SK-N-SH (cell line): ENCODE results near the gene ITSN1. TPM values are rescaled to one million over a fixed set of nuclear protein-coding genes. Genes with fewer than 3 reads are reported as not detected.

Source experiments
- CTCF ChIA-PET: fragments of 300-600, 350-600 bp; formaldehyde crosslinking; extraction: SDS; loops from one replicate; lab custom pipeline; 2021; lab: Yijun Ruan, JAX
- POLR2A ChIA-PET: fragments of 350-600 bp; sonication (Branson Sonifier 250); formaldehyde crosslinking; extraction: SDS; loops from one replicate; lab custom pipeline; 2020; ENCODE audit warnings: antibody characterized with exemption, inconsistent platforms; lab: Yijun Ruan, JAX
- DNase-seq: peaks from one replicate; pipeline ENCODE4 v3.0.0; 2012
- H2AFZ ChIP-seq: fragments of 200-600 bp; sonication (generic); 2 replicates; pipeline ENCODE4 v1.8.1; 2016; ENCODE audit warnings: antibody characterized with exemption, mild to moderate bottlenecking, low read depth
- H3F3A ChIP-seq: fragments of 200-600 bp; sonication (generic); replicated peaks from 2 replicates; pipeline ENCODE3; 2016; ENCODE audit warnings: antibody characterized with exemption, mild to moderate bottlenecking; ENCODE audit not compliant: insufficient read depth
- H3K27ac ChIP-seq, 2 experiments: fragments of 200-500 bp in 1 of 2; fragments of 200-600 bp in 1 of 2; sonication (Bioruptor generic) in 1 of 2; sonication (generic), shearing (Covaris generic) in 1 of 2; 2 replicates each; pipeline versions ENCODE4 v1.5.1 to v1.6.1; 2014 to 2016; ENCODE audit warnings: low read depth in 2 of 2, inconsistent platforms in 1 of 2, low read length in 1 of 2, mild to moderate bottlenecking in 1 of 2, mixed read lengths in 1 of 2
- H3K27me3 ChIP-seq: fragments of 200-600 bp; sonication (generic), shearing (Covaris generic); 2 replicates; pipeline ENCODE4 v1.6.1; 2016; ENCODE audit warnings: mixed run types; ENCODE audit not compliant: insufficient read depth
- H3K36me3 ChIP-seq, 2 experiments: fragments of 200-500 bp in 1 of 2; fragments of 200-600 bp in 1 of 2; sonication (Bioruptor generic) in 1 of 2; sonication (generic) in 1 of 2; replicated peaks in 1 of 2; 2 replicates each; pipeline versions ENCODE3 to v1.5.1; 2014 to 2016; ENCODE audit warnings: low read length in 1 of 2, mild to moderate bottlenecking in 1 of 2; ENCODE audit not compliant: insufficient read depth in 2 of 2, control insufficient read depth in 1 of 2
- H3K4me1 ChIP-seq, 2 experiments: fragments of 200-500 bp in 1 of 2; fragments of 200-600 bp in 1 of 2; sonication (Bioruptor generic) in 1 of 2; sonication (generic), shearing (Covaris generic) in 1 of 2; 2 replicates each; pipeline versions ENCODE4 v1.5.1 to v1.6.1; 2014 to 2016; ENCODE audit warnings: low read depth in 1 of 2, low read length in 1 of 2, mixed run types in 1 of 2; ENCODE audit not compliant: insufficient read depth in 2 of 2, control insufficient read depth in 1 of 2
- H3K4me2 ChIP-seq: fragments of 200-600 bp; sonication (generic), shearing (Covaris generic); 2 replicates; pipeline ENCODE4 v1.6.1; 2017; ENCODE audit warnings: mixed run types
- H3K4me3 ChIP-seq, 2 experiments: fragments of 200-500 bp in 1 of 2; fragments of 200-600 bp in 1 of 2; sonication (Bioruptor generic) in 1 of 2; sonication (generic), shearing (Covaris generic) in 1 of 2; 2 replicates each; pipeline versions ENCODE4 v1.5.1 to v1.8.1; 2014 to 2016; ENCODE audit warnings: low read depth in 2 of 2, inconsistent platforms in 1 of 2, low read length in 1 of 2, mild to moderate bottlenecking in 1 of 2, mixed read lengths in 1 of 2, moderate library complexity in 1 of 2
- H3K79me2 ChIP-seq: fragments of 200-600 bp; sonication (generic); 2 replicates; pipeline ENCODE4 v1.8.1; 2017; ENCODE audit warnings: mild to moderate bottlenecking; ENCODE audit not compliant: insufficient read depth
- H3K9ac ChIP-seq: fragments of 200-600 bp; sonication (generic); 2 replicates; pipeline ENCODE4 v1.6.1; 2017; ENCODE audit warnings: mixed run types
- H3K9me2 ChIP-seq: fragments of 200-600 bp; sonication (generic); 2 replicates; pipeline ENCODE4 v1.6.1; 2017; ENCODE audit warnings: mixed run types
- H3K9me3 ChIP-seq: fragments of 200-600 bp; sonication (generic); 2 replicates; pipeline ENCODE4 v1.6.1; 2017; ENCODE audit warnings: mixed run types, mild to moderate bottlenecking, moderate library complexity
- H4K20me1 ChIP-seq: fragments of 200-600 bp; sonication (generic); 2 replicates; pipeline ENCODE4 v1.6.1; 2017; ENCODE audit warnings: mild to moderate bottlenecking, mixed run types; ENCODE audit not compliant: insufficient read depth
- CHD2 ChIP-seq: fragments of 150-350 bp; IDR thresholded peaks from 2 replicates; pipeline ENCODE4 v1.6.1; 2018; ENCODE audit warnings: low read length; ENCODE audit not compliant: partially characterized antibody
- ELF1 ChIP-seq: IDR thresholded peaks from 2 replicates; pipeline ENCODE4 v1.4.0; 2012
- GATA2 ChIP-seq: sonication (generic); formaldehyde crosslinking; IDR thresholded peaks from 2 replicates; pipeline ENCODE4 v1.5.0; 2020; ENCODE audit warnings: mild to moderate bottlenecking, missing genetic modification reagents
- MEF2A ChIP-seq: IDR thresholded peaks from 2 replicates; pipeline ENCODE4 v1.4.0; 2012; ENCODE audit warnings: low read depth, borderline replicate concordance
- POLR2AphosphoS5 ChIP-seq: IDR thresholded peaks from 2 replicates; pipeline ENCODE4 v1.6.1; 2012; ENCODE audit warnings: low read depth, low read length
- RCOR1 ChIP-seq: fragments of 150-350 bp; IDR thresholded peaks from 2 replicates; pipeline ENCODE4 v1.6.1; 2017; ENCODE audit warnings: antibody characterized with exemption, low read length
- RFX5 ChIP-seq: IDR thresholded peaks from 2 replicates; pipeline ENCODE4 v1.6.1; 2012; ENCODE audit warnings: mild to moderate bottlenecking, improper control_type of control experiment, low read length
- TAF1 ChIP-seq: IDR thresholded peaks from 2 replicates; pipeline ENCODE4 v1.6.1; 2012; ENCODE audit warnings: low read depth, mild to moderate bottlenecking, low read length, moderate library complexity, borderline replicate concordance
- TEAD4 ChIP-seq: IDR thresholded peaks from 2 replicates; pipeline ENCODE4 v1.4.0; 2012; ENCODE audit warnings: mild to moderate bottlenecking, borderline replicate concordance; ENCODE audit not compliant: insufficient read depth
- WGBS: methylation state at CpG from one replicate; pipeline ENCODE4 v1.1.6; 2017; ENCODE audit warnings: low lambda C conversion rate; 5-methylcytosine and 5-hydroxymethylcytosine counted together
- polyA plus RNA-seq, 3 experiments: library from polyadenylated mRNA; depleted of rRNA; stranded (reverse); fragments of >200 nt; gene quantifications; 2 replicates each; pipeline ENCODE4 v1.2.3, GENCODE V29; 2012
- TF ChIP-seq, protein P1 (sequence below): IDR thresholded peaks from 2 replicates; pipeline ENCODE4 v1.4.0; 2012; ENCODE audit warnings: low read depth
- TF ChIP-seq, protein P2 (sequence below): IDR thresholded peaks from 2 replicates; pipeline ENCODE4; 2012
- TF ChIP-seq, protein P3 (sequence below): fragments of 200-600 bp; sonication (generic); IDR thresholded peaks from 2 replicates; pipeline ENCODE4 v1.6.1; 2017; ENCODE audit warnings: antibody characterized with exemption, mild to moderate bottlenecking, moderate library complexity

The ITSN1 gene
- polyA plus RNA-seq, 1 of the 3 experiments (the other 2 are of a cell fraction), result 27.8 TPM

DNA sequence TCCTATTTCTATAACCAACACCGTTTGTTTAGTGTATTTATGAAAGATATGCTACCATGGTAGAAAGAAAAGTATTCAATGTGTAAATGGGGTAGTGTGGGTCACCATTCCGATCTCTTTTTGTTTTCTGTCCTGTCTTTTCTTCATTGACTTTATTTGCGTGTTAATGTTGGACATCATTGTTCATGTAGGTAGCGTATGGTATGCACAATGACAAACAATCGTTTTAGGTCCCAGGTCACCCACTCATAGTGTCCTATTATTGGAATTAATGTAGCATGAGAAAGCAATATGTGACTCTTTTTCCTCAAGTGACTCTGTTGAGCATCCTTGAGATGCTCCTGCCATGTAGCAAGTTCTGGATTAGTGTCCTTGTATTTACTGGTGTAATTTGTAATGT is 247.9 kb downstream of the ITSN1 start:
- H3K4me2 ChIP-seq, result no peak overlapping the region
- POLR2A ChIA-PET, result no interaction called here
- peaks cover 0 to 11% of the 10 kb centered on the region in 2 experiments; a peak in 2 of 4 replicates for H3K4me1 ChIP-seq
- no peaks in the 10 kb centered on the region for H3K36me3 ChIP-seq
- 84% methylated on average over 5 of the region's 5 CpGs for WGBS
- no peaks in the 10 kb centered on the region for H3K79me2 ChIP-seq
- H3K9ac ChIP-seq, result no peak overlapping the region
- no peaks in the 10 kb centered on the region for H4K20me1 ChIP-seq
- H3K9me2 ChIP-seq, result no peaks in the 10 kb centered on the region
- H2AFZ ChIP-seq, result no peak overlapping the region
- no peaks in the 10 kb centered on the region for H3K27me3 ChIP-seq
- H3F3A ChIP-seq, result no peaks in the 10 kb centered on the region
- DNase-seq, result no peak
- CTCF ChIA-PET, result no interaction called here
- H3K9me3 ChIP-seq, result no peaks in the 10 kb centered on the region
- H3K4me3 ChIP-seq, result no peak overlapping the region
- TF ChIP-seq RCOR1 (no peak), MEF2A (no peak), ELF1 (no peak), TEAD4 (no peak), TAF1 (no peak), RFX5 (no peak), GATA2 (CRISPR knock-in tag) (no peak), CHD2 (no peak)
- TF ChIP-seq, protein P1, sequence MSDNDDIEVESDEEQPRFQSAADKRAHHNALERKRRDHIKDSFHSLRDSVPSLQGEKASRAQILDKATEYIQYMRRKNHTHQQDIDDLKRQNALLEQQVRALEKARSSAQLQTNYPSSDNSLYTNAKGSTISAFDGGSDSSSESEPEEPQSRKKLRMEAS, result no peak
- TF ChIP-seq, protein P2, sequence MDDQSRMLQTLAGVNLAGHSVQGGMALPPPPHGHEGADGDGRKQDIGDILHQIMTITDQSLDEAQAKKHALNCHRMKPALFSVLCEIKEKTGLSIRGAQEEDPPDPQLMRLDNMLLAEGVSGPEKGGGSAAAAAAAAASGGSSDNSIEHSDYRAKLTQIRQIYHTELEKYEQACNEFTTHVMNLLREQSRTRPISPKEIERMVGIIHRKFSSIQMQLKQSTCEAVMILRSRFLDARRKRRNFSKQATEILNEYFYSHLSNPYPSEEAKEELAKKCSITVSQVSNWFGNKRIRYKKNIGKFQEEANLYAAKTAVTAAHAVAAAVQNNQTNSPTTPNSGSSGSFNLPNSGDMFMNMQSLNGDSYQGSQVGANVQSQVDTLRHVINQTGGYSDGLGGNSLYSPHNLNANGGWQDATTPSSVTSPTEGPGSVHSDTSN, result no peak
- H3K27ac ChIP-seq, result no peak overlapping the region

DNA sequence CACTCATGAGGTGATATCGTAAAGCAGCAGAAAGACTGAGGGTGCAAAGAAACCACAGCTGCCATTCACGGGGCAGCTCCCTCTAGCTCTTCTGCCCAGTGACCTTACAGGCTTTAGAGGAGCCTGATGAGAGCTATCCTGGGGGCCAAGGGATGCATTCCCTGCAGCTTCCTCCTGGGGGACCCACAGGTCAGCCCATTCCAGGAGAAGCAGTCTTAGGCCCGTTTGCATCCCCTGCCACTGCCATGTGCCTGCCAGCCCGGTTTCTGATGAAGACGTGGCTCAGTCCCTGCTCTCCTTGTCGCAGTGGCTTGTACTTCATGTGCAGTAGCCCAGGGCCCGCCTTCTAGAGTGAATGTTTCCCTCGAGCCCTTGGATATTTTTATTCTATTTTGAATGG is 250.6 kb downstream of the ITSN1 start:
- Histone ChIP-seq H3F3A (no peaks in the 10 kb centered on the region), H3K4me1 (peaks cover 0 to 11% of the 10 kb centered on the region in 2 experiments; a peak in 2 of 4 replicates), H3K9ac (no peak overlapping the region), H2AFZ (no peak overlapping the region), H3K27me3 (no peaks in the 10 kb centered on the region), H3K4me2 (no peak overlapping the region), H4K20me1 (no peaks in the 10 kb centered on the region), H3K27ac (no peak overlapping the region)
- ChIA-PET POLR2A (no interaction called here), CTCF (interaction anchor here (1.2 to 3.1 kb wide), 2 partner anchors 10 to 31 kb away, joined by 3 to 9 read pairs; no protein-coding TSS in a partner anchor)
- 87% methylated on average over 5 of the region's 8 CpGs for WGBS
- DNase-seq, result peak; percentile 27
- no peak for TF ChIP-seq POLR2AphosphoS5
- TF ChIP-seq, protein P3, sequence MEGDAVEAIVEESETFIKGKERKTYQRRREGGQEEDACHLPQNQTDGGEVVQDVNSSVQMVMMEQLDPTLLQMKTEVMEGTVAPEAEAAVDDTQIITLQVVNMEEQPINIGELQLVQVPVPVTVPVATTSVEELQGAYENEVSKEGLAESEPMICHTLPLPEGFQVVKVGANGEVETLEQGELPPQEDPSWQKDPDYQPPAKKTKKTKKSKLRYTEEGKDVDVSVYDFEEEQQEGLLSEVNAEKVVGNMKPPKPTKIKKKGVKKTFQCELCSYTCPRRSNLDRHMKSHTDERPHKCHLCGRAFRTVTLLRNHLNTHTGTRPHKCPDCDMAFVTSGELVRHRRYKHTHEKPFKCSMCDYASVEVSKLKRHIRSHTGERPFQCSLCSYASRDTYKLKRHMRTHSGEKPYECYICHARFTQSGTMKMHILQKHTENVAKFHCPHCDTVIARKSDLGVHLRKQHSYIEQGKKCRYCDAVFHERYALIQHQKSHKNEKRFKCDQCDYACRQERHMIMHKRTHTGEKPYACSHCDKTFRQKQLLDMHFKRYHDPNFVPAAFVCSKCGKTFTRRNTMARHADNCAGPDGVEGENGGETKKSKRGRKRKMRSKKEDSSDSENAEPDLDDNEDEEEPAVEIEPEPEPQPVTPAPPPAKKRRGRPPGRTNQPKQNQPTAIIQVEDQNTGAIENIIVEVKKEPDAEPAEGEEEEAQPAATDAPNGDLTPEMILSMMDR, result peak; percentile 11; the same call in 1 of the 2 replicates
- TF ChIP-seq, all 33 proteins: peak for 1
- H3K36me3 ChIP-seq, result no peaks in the 10 kb centered on the region
- H3K4me3 ChIP-seq, result no peak overlapping the region
- no peaks in the 10 kb centered on the region for H3K9me2 ChIP-seq
- H3K9me3 ChIP-seq, result no peaks in the 10 kb centered on the region
- H3K79me2 ChIP-seq, result no peaks in the 10 kb centered on the region
